HTR-8/SVneo (cell line): ENCODE results near the gene LCNL1.

Experiments
- DNase-seq: peaks from one replicate; pipeline ENCODE4 v3.0.0; 2011; ENCODE audit warnings: low spot score, mixed read lengths; ENCODE audit not compliant: insufficient read length
- FAIRE-seq: peaks from 2 replicates; lab custom pipeline; 2011; peaks lifted over from hg19 to GRCh38; lab: Jason Lieb, UNC

LCNL1 gene

GRCh38 chr9:136982232-136983051 lies at the start of gene LCNL1:
Gene LCNL1 (plus strand): TSS chr9:136982993. CDS start chr9:136983587, 594 bp downstream.
- DNase-seq (no peak), FAIRE-seq (no peak)

GRCh38 chr9:136934277-136934676 lies 48.5 kb upstream of the LCNL1 start:
- no peak for FAIRE-seq

GRCh38 chr9:136935651-136936050 lies 47.1 kb upstream of the LCNL1 start:
- no peak for DNase-seq
- FAIRE-seq = no peak

More at GRCh38 chr9:136934277-136934676, 48.5 kb upstream of the LCNL1 start:
- DNase-seq = no peak

GRCh38 chr9:136936645-136937170 lies 46.1 kb upstream of the LCNL1 start:
- DNase-seq (no peak), FAIRE-seq (no peak)

- FAIRE-seq (no peak), DNase-seq (no peak)
Measured at GRCh38 chr9:136937186-136938001, 45.4 kb upstream of the LCNL1 start.

GRCh38 chr9:136939431-136939995 lies 43.3 kb upstream of the LCNL1 start:
- no peak for DNase-seq
- no peak for FAIRE-seq

GRCh38 chr9:136939996-136940525 lies 42.7 kb upstream of the LCNL1 start:
- DNase-seq (no peak), FAIRE-seq (no peak)

GRCh38 chr9:136940526-136941230 lies 42.1 kb upstream of the LCNL1 start:
- no peak for FAIRE-seq

GRCh38 chr9:136941231-136942111 lies 41.3 kb upstream of the LCNL1 start:
- DNase-seq (no peak), FAIRE-seq (no peak)

More at GRCh38 chr9:136940526-136941230, 42.1 kb upstream of the LCNL1 start:
- no peak for DNase-seq

- no peak for DNase-seq
- FAIRE-seq = no peak
Measured at GRCh38 chr9:136942112-136942880, 40.5 kb upstream of the LCNL1 start.

- no peak for DNase-seq
- FAIRE-seq = no peak
Measured at GRCh38 chr9:136942881-136943230, 39.9 kb upstream of the LCNL1 start.

GRCh38 chr9:136943291-136944211 lies 39.2 kb upstream of the LCNL1 start:
- FAIRE-seq (no peak), DNase-seq (peak; percentile 31)

GRCh38 chr9:136944212-136944518 lies 38.6 kb upstream of the LCNL1 start:
- DNase-seq (peak; percentile 36), FAIRE-seq (no peak)

- peak; percentile 89 for FAIRE-seq
- peak; percentile 95 for DNase-seq
Measured at GRCh38 chr9:136944519-136945332, 38.1 kb upstream of the LCNL1 start, which contains the start of the genes C8G and FBXW5. Gene C8G (plus strand): TSS chr9:136945243. CDS start chr9:136945321, 78 bp downstream. Gene FBXW5 (minus strand): TSS chr9:136944738. CDS start chr9:136944083, 655 bp downstream.

GRCh38 chr9:136945333-136946227 lies 37.2 kb upstream of the LCNL1 start:
- FAIRE-seq (no peak), DNase-seq (no peak)
